Lung (tissue), 12 donors: Measurements from ENCODE around the gene PRDM1. TPM values are rescaled to one million over a fixed set of nuclear protein-coding genes. Genes with fewer than 3 reads are reported as not detected.

Source experiments
- ATAC-seq: fragments of 200-7000 bp; cut with Tn5 transposase; one replicate; pipeline ENCODE4 v1.9.1; 2020; ENCODE audit warnings: moderate number of reproducible peaks; ENCODE audit not compliant: insufficient read depth, low FRiP score
- DNase-seq, 3 donors: peaks; one replicate each; pipeline ENCODE4 v3.0.0-alpha.2; 2013 to 2017
- H3K27ac ChIP-seq, 2 donors: one replicate each; pipeline ENCODE4 v1.5.1; 2013; ENCODE audit warnings: mild to moderate bottlenecking in 2 of 2, moderate library complexity in 2 of 2, control low read depth in 1 of 2, inconsistent platforms in 1 of 2, low read depth in 1 of 2, low read length in 1 of 2
- H3K27me3 ChIP-seq, 3 donors: one replicate each; pipeline ENCODE4 v1.5.1; 2013; ENCODE audit warnings: low read length in 2 of 3; ENCODE audit not compliant: control insufficient read depth in 3 of 3, insufficient read depth in 3 of 3
- H3K36me3 ChIP-seq, 4 donors: one replicate each; pipeline ENCODE4 v1.5.1; 2013; ENCODE audit warnings: low read length in 4 of 4, mild to moderate bottlenecking in 1 of 4, moderate library complexity in 1 of 4; ENCODE audit not compliant: control insufficient read depth in 4 of 4, insufficient read depth in 4 of 4
- H3K4me1 ChIP-seq, 5 donors: one replicate each; pipeline ENCODE4 v1.5.1; 2013; ENCODE audit warnings: low read length in 5 of 5, mild to moderate bottlenecking in 2 of 5, moderate library complexity in 1 of 5; ENCODE audit not compliant: control insufficient read depth in 5 of 5, insufficient read depth in 5 of 5
- H3K4me3 ChIP-seq: one replicate; pipeline ENCODE4 v1.5.1; 2013; ENCODE audit warnings: mild to moderate bottlenecking, control low read depth, moderate library complexity
- H3K9ac ChIP-seq, 2 donors: one replicate each; pipeline ENCODE4 v1.5.1; 2013; ENCODE audit warnings: low read length in 2 of 2, control low read depth in 1 of 2; ENCODE audit not compliant: insufficient read depth in 1 of 2
- H3K9me3 ChIP-seq, 4 donors: one replicate each; pipeline ENCODE4 v1.5.1; 2013; ENCODE audit warnings: low read length in 3 of 4, mild to moderate bottlenecking in 1 of 4, moderate library complexity in 1 of 4; ENCODE audit not compliant: control insufficient read depth in 4 of 4, insufficient read depth in 3 of 4
- CTCF ChIP-seq: IDR thresholded peaks from 2 replicates; pipeline ENCODE4 v1.5.1; 2012; ENCODE audit warnings: mild to moderate bottlenecking; ENCODE audit errors: control extremely low read depth, extremely low read depth
- WGBS, 2 donors: extraction: QIAGEN DNeasy Blood & Tissue Kit; methylation state at CpG; one replicate each; pipeline ENCODE4 v1.1.7; 2013; 5-methylcytosine and 5-hydroxymethylcytosine counted together
- polyA plus RNA-seq, 2 donors: library from polyadenylated mRNA; stranded (reverse); fragments of 200-250 nt; gene quantifications; one replicate each; pipeline ENCODE4 v1.2.1, GENCODE V29; 2013
- total RNA-seq, 2 donors: library from RNA; depleted of rRNA in 1 of 2; stranded (reverse); fragments of >200 nt in 1 of 2; gene quantifications; one replicate each; pipeline ENCODE4 v1.2.1, GENCODE V29; 2014 to 2021
- donor health status: control.
- donor health status: control.
- donor health status: Bipolar disorder and iron deficiency.
- donor health status: healthy.
- donor health status: DM: yes; HTN: yes; CAD: no.

Gene PRDM1
- total and polyA plus RNA-seq, 4 donors = 2.3 to 12.4 (median 8.8) TPM

DNA sequence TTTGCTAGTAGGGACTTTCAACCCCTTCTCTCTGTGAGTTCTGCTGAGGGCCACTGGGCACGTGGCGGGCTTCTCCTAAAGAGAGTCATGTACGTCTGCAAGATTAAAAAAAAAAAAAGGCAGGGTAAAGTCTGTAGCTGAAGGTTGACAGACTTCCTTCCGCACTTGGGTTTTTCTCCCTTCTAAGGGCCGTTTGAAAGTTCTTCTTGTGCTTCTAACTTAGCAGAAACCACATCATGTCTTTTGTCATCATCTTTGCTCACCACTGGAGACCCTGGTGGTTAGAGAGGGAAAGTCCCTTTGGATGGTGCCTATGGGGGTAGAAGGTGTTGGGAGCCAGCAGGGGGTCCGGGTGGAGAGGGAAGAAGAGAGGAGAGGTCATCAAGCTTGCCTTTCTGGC is 31.4 kb downstream of the PRDM1 start:
- no peak for TF ChIP-seq CTCF
- no peak for DNase-seq
- Histone ChIP-seq H3K9me3 (no peaks in the 10 kb centered on the region), H3K9ac (no peak overlapping the region), H3K27ac (no peak overlapping the region), H3K4me3 (no peak overlapping the region), H3K4me1 (peaks cover 0 to 2% (median 0%) of the 10 kb centered on the region in 5 donors), H3K36me3 (no peaks in the 10 kb centered on the region), H3K27me3 (peaks cover 0 to 2% (median 2%) of the 10 kb centered on the region in 3 donors)
- 46 to 60% methylated on average over 6 of the region's 6 CpGs for WGBS, 2 donors
- no peak for ATAC-seq

DNA sequence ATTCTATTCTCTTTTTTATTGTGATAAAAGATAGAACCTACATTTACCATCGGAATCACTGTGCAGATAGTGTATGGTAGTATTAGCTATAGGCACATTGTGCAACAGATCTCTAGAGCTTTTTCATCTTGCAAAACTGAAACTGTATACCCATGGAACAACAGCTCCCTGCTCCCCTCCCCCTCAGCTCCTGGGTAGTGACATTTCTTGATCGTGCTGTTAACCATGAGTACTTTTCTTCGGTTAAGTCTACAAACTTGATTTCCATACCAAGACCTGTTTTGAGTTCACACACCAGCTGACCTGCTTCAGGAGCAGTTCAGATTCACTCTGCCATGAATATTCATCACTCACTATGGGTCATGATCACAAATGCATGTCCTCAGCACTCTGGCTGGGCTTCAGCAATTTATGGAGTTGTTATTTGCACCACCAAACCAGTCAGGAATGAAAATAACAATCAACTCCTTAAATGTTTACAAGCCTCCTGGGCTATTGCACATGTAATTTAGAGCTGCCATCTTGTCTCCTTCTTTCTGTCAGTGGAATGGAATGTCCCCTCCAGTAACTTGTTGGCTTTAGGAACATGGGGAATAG is 32.8 kb downstream of the PRDM1 start:
- H3K27me3 ChIP-seq = no peaks in the 10 kb centered on the region
- H3K9ac ChIP-seq = no peak overlapping the region
- no peaks in the 10 kb centered on the region for H3K36me3 ChIP-seq
- peaks cover 0 to 2% (median 0%) of the 10 kb centered on the region in 5 donors for H3K4me1 ChIP-seq
- no peak for TF ChIP-seq CTCF
- no peak for DNase-seq
- H3K4me3 ChIP-seq = no peak overlapping the region
- no peaks in the 10 kb centered on the region for H3K9me3 ChIP-seq
- ATAC-seq = no peak
- H3K27ac ChIP-seq = no peak overlapping the region
- WGBS, 2 donors = 55 to 68% methylated on average over 3 of the region's 3 CpGs

DNA sequence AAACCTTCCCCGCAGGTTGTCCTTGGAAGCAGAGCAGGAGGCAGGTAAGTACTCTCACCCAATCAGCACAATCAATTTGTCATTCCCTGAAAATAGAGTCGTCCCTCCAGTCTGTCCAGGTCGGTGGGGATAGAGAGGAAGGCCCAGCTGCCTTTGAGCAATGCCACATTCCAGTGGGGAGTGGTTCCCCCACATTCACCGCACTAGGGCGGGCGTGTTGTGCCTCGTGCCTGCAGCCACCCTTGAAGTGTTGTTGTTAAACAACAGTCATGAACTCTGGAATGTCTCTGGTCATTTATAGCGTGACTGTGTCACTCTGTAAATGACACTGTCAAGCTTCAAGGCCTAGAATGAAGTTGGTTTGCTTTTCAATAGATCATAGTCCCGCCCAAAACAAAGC is 33.4 kb downstream of the PRDM1 start:
- Histone ChIP-seq H3K27me3 (no peaks in the 10 kb centered on the region), H3K27ac (no peak overlapping the region), H3K9ac (no peak overlapping the region), H3K4me1 (peaks cover 0 to 2% (median 0%) of the 10 kb centered on the region in 5 donors), H3K9me3 (no peaks in the 10 kb centered on the region), H3K36me3 (no peaks in the 10 kb centered on the region), H3K4me3 (no peak overlapping the region)
- 75 to 81% methylated on average over 9 of the region's 9 CpGs for WGBS, 2 donors
- ATAC-seq (peak; percentile 49), DNase-seq (peak in 1 of 3 donors; percentile 23)
- TF ChIP-seq CTCF = no peak

GRCh38 chr6:106120006-106120405 is 33.9 kb downstream of the PRDM1 start:
- H3K4me3 ChIP-seq = no peak overlapping the region
- H3K4me1 ChIP-seq = peaks cover 0 to 2% (median 0%) of the 10 kb centered on the region in 5 donors
- no peak for ATAC-seq
- H3K27me3 ChIP-seq = no peaks in the 10 kb centered on the region
- H3K36me3 ChIP-seq = no peaks in the 10 kb centered on the region
- WGBS, 2 donors = 86 to 91% methylated on average over 2 of the region's 2 CpGs
- H3K9ac ChIP-seq = no peak overlapping the region
- no peak for TF ChIP-seq CTCF
- no peak overlapping the region for H3K27ac ChIP-seq
- no peaks in the 10 kb centered on the region for H3K9me3 ChIP-seq
- no peak for DNase-seq
